Retinal pigment epithelial cell (primary cell): ENCODE measurements around the gene SGCD.

Experiments used
- DNase-seq: peaks from one replicate; pipeline ENCODE4 v3.0.0-alpha.2; 2010; ENCODE audit warnings: low read depth
- H3K4me3 ChIP-seq: 2 replicates; pipeline ENCODE4 v1.5.1; 2011; ENCODE audit warnings: mild to moderate bottlenecking, low read length, control low read depth, moderate library complexity
- CTCF ChIP-seq: conservative IDR thresholded peaks from 2 replicates; pipeline ENCODE4 v1.5.1; 2011; ENCODE audit warnings: low read depth, low read length, control low read depth, inconsistent platforms

Gene SGCD

GRCh38 chr5:156681265-156681664, 354.3 kb downstream of the SGCD start:
- no peak for TF ChIP-seq CTCF
- H3K4me3 ChIP-seq = no peak overlapping the region
- no peak for DNase-seq

- no peak for DNase-seq
- no peak for TF ChIP-seq CTCF
- H3K4me3 ChIP-seq = no peak overlapping the region
Measured at GRCh38 chr5:156682971-156683370, 356.0 kb downstream of the SGCD start.

GRCh38 chr5:156683509-156683908, 356.5 kb downstream of the SGCD start:
- no peak overlapping the region for H3K4me3 ChIP-seq
- no peak for TF ChIP-seq CTCF
- no peak for DNase-seq

- H3K4me3 ChIP-seq = no peak overlapping the region
- TF ChIP-seq CTCF = no peak
- no peak for DNase-seq
Measured at GRCh38 chr5:156684216-156684615, 357.3 kb downstream of the SGCD start.

- H3K4me3 ChIP-seq = no peak overlapping the region
- no peak for DNase-seq
- TF ChIP-seq CTCF = no peak
Measured at GRCh38 chr5:156685481-156685880, 358.5 kb downstream of the SGCD start.

- no peak for DNase-seq
- no peak overlapping the region for H3K4me3 ChIP-seq
- no peak for TF ChIP-seq CTCF
Measured at GRCh38 chr5:156686380-156686779, 359.4 kb downstream of the SGCD start.

GRCh38 chr5:156686796-156687195, 359.8 kb downstream of the SGCD start:
- DNase-seq = no peak

More at GRCh38 chr5:156686796-156687195, 359.8 kb downstream of the SGCD start:
- H3K4me3 ChIP-seq = no peak overlapping the region
- TF ChIP-seq CTCF = no peak
